Measurements from ENCODE around the gene KCNK1. TPM values are rescaled to one million over a fixed set of nuclear protein-coding genes. Genes with fewer than 3 reads are reported as not detected.

The KCNK1 gene
- total and polyA plus RNA-seq, 12 donors, result 0.83 to 9.7 (median 3.7) TPM

GRCh38 chr1:233598891-233599541 lies 14.9 kb upstream of the KCNK1 start:
- TF ChIP-seq CTCF (IDR thresholded peaks at IDR 0.05), result no peak
- Histone ChIP-seq H3K4me1 (replicated peaks in 1 of 2) (peaks cover 0 to 12% of the 10 kb centered on the region in 2 donors), H3K4me3 (no peak overlapping the region), H3K27ac (peak overlapping the region in 1 of 5 donors; percentile 6), H3K9me3 (replicated peaks in 1 of 3) (no peaks in the 10 kb centered on the region), H3K36me3 (replicated peaks in 1 of 2) (no peaks in the 10 kb centered on the region), H3K27me3 (no peaks in the 10 kb centered on the region)
- peak in 2 of 7 donors; percentile 18 to 27 for DNase-seq
- intact Hi-C loops (cut with DNase I), result no loop called here
- 16 to 19% (median 18%) methylated on average over 8 of the region's 8 CpGs for WGBS, 4 donors

DNA sequence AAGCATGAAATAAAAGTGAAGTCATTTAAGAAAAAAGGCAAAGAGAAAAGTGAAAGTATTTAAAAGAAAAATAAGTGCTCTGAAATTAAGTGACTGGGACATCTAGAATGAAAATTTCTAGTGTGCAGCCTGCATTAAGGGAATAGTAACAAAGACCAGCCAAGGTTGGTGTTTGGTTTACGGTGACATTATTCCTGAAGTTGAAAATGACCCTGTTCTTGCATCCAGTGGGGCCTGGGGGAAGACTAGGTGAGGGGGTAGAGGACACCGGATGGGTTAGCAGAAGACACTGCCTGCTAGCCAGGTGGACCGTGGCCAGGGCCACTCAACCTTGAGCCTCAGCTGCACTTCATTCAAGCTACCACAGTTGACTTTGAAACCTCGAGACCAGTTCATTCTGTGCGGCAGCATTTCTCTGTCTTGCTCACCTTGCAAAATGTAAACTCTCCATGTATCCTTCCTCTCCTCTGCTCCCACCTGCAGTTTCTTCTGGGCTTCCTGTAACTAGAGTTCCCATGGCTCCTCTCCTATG lies 14.3 kb upstream of the KCNK1 start:
- no peak for DNase-seq
- no peak overlapping the region for H3K4me3 ChIP-seq
- intact Hi-C loops (cut with DNase I), result no loop called here
- 46 to 69% (median 53%) methylated on average over 5 of the region's 5 CpGs for WGBS, 4 donors
- H3K27me3 ChIP-seq, result no peaks in the 10 kb centered on the region
- H3K4me1 ChIP-seq (replicated peaks in 1 of 2), result peaks cover 0 to 12% of the 10 kb centered on the region in 2 donors
- H3K9me3 ChIP-seq (replicated peaks in 1 of 3), result no peaks in the 10 kb centered on the region
- no peaks in the 10 kb centered on the region for H3K36me3 ChIP-seq (replicated peaks in 1 of 2)
- peak overlapping the region in 1 of 5 donors; percentile 6 for H3K27ac ChIP-seq
- TF ChIP-seq POLR2A (IDR thresholded peaks at IDR 0.05) (no peak), CTCF (IDR thresholded peaks at IDR 0.05) (no peak)

DNA sequence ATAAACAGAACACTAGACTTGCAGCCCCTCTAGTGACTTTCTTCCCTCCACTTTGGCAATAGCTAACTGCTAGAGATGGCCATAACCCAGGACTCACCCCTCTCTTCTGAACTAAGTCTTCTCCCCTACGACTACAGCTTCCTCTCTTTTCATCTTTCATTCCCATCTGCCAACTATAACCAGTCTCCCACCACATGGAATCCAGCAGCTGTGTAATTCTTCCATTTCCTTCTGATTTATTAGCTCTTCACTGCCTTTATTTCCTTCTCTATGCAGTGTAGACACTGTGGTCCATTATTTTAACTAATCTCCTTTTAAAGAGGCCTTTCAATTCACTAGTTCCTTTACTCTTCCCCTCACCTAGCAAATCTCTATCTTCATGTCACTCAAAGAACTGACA lies 13.4 kb upstream of the KCNK1 start:
- Histone ChIP-seq H3K4me1 (replicated peaks in 1 of 2) (peaks cover 0 to 12% of the 10 kb centered on the region in 2 donors), H3K27me3 (no peaks in the 10 kb centered on the region), H3K36me3 (replicated peaks in 1 of 2) (no peaks in the 10 kb centered on the region), H3K4me3 (no peak overlapping the region), H3K9me3 (replicated peaks in 1 of 3) (no peaks in the 10 kb centered on the region), H3K27ac (no peak overlapping the region)
- intact Hi-C loops (cut with DNase I), result no loop called here
- TF ChIP-seq POLR2A (IDR thresholded peaks at IDR 0.05) (no peak), CTCF (IDR thresholded peaks at IDR 0.05) (no peak)
- WGBS, 4 donors, result 56 to 68% (median 59%) methylated on average over 1 of the region's 1 CpG
- no peak for DNase-seq

DNA sequence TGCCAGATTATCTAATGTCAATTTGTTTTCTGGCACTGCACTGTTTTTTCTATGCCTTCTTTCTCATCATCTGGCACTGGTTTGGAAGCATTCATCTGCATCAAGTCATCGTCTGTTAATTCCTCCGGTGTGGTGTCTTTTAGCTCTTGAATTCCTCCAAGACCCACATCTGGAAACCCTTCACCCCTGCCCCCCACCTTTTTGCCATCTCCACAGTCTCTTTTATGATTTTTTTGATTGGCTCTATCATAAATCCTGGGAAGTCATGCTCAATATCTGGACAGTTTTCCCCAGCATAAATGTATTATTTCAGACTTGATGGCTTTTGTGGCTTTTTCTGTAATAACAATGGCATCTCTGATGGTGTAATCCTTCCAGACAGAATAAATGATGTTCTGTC lies 10.4 kb upstream of the KCNK1 start:
- H3K9me3 ChIP-seq (replicated peaks in 1 of 3), result no peaks in the 10 kb centered on the region
- WGBS, 4 donors, result 77 to 94% (median 89%) methylated on average over 2 of the region's 2 CpGs
- no peak for DNase-seq
- H3K4me1 ChIP-seq (replicated peaks in 1 of 2), result peaks cover 5 to 12% of the 10 kb centered on the region in 2 donors
- no peak overlapping the region for H3K27ac ChIP-seq
- TF ChIP-seq CTCF (IDR thresholded peaks at IDR 0.05) (no peak), POLR2A (IDR thresholded peaks at IDR 0.05) (no peak)
- intact Hi-C loops (cut with DNase I), result no loop called here
- no peaks in the 10 kb centered on the region for H3K27me3 ChIP-seq
- no peak overlapping the region for H3K4me3 ChIP-seq
- no peaks in the 10 kb centered on the region for H3K36me3 ChIP-seq (replicated peaks in 1 of 2)
